ENCODE measurements around the gene PRR33. TPM values are rescaled to one million over a fixed set of nuclear protein-coding genes. Genes with fewer than 3 reads are reported as not detected.

Gene PRR33
- total and polyA plus RNA-seq, 2 donors (not counting 3 experiments of a cell fraction or from before 2014, with no cell fraction given) = not detected

DNA sequence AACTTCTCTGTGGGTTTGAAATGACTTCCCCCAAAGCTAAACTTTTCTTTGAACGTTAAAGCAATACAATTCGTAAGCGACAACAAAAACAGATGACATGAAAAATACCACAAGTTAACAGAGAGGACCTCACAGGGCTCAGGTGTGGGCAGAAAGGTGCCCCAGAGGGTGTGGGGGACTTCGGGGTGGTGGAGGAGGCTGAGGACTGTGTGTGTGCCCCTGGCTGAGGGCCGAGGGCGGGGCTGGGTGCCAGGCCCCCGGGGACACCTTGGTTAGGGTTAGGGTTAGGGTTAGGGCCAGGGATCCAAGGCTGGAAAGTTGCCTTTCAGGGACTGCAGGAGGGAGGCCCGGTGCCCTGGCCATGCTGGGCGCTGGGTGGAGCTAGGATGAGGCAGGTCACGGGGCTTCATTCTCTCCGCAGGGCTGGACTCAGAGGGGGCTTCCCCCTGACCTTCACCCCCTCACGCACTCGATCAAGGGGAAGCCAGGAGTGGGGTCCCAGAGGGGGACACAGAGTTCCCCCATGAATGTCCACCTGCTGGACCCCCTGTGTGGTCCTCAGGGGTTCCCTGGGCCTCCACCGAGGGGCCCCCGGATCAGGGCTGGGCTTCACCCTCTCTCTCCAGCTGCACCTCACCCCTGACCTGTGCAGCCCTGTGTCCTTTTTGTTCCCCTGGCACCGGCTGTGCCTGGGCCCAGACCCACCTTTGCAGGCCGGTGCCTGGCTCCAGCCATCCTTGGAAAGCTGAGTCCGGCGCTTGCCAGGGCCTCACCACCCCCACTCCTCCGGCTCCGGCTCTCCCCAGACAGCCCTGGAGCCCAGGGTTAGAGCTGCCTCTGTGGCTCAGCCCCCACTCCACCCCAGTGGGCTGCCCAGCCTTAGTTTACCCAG lies 45.9 kb downstream of the PRR33 start:
- no peaks in the 10 kb centered on the region for H3K79me2 ChIP-seq (ENCODE audit: control insufficient read depth, insufficient read depth, low read length)
- TF ChIP-seq, protein P1, sequence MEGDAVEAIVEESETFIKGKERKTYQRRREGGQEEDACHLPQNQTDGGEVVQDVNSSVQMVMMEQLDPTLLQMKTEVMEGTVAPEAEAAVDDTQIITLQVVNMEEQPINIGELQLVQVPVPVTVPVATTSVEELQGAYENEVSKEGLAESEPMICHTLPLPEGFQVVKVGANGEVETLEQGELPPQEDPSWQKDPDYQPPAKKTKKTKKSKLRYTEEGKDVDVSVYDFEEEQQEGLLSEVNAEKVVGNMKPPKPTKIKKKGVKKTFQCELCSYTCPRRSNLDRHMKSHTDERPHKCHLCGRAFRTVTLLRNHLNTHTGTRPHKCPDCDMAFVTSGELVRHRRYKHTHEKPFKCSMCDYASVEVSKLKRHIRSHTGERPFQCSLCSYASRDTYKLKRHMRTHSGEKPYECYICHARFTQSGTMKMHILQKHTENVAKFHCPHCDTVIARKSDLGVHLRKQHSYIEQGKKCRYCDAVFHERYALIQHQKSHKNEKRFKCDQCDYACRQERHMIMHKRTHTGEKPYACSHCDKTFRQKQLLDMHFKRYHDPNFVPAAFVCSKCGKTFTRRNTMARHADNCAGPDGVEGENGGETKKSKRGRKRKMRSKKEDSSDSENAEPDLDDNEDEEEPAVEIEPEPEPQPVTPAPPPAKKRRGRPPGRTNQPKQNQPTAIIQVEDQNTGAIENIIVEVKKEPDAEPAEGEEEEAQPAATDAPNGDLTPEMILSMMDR (IDR thresholded peaks at IDR 0.05; ENCODE audit: extremely low read depth in 1 of 2, insufficient read depth in 1 of 2, low read depth in 1 of 2, low read length in 2 of 2) = no peak
- TF ChIP-seq POLR2A (IDR thresholded peaks at IDR 0.05; ENCODE audit: low read depth, low read length) (no peak), MYC (IDR thresholded peaks at IDR 0.05; ENCODE audit: low read depth, low read length) (no peak), POLR2AphosphoS5 (IDR thresholded peaks at IDR 0.05; ENCODE audit: insufficient read depth, low read depth, low read length) (no peak), JUN (IDR thresholded peaks at IDR 0.05; ENCODE audit: borderline replicate concordance, insufficient read depth, insufficient read length, low read depth) (no peak), EZH2 (IDR thresholded peaks at IDR 0.05; ENCODE audit: borderline replicate concordance, low read depth, low read length, severe bottlenecking) (no peak), GATA2 (IDR thresholded peaks at IDR 0.05; ENCODE audit: insufficient read depth, insufficient read length, low read depth, low read length) (no peak), FOS (IDR thresholded peaks at IDR 0.05; ENCODE audit: borderline replicate concordance, insufficient read depth, low read length) (no peak)
- TF ChIP-seq, protein P2, sequence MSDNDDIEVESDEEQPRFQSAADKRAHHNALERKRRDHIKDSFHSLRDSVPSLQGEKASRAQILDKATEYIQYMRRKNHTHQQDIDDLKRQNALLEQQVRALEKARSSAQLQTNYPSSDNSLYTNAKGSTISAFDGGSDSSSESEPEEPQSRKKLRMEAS (IDR thresholded peaks at IDR 0.05; ENCODE audit: insufficient read depth, insufficient read length) = no peak
- H3K27ac ChIP-seq (ENCODE audit: insufficient read depth, low read depth, low read length) = no peak overlapping the region
- H3K9me3 ChIP-seq (replicated peaks; ENCODE audit: control insufficient read depth, insufficient read depth, low read length) = no peaks in the 10 kb centered on the region
- BruUV-seq (replicated peaks) = no TSS peak
- no peaks in the 10 kb centered on the region for H3K36me3 ChIP-seq (ENCODE audit: control insufficient read depth in 2 of 2, extremely low read depth in 1 of 2, insufficient read depth in 2 of 2, low read length in 2 of 2)
- H3K4me2 ChIP-seq (ENCODE audit: insufficient read depth, low read length) = no peak overlapping the region
- no peak for FAIRE-seq
- H2AFZ ChIP-seq (ENCODE audit: low read depth, low read length) = no peak overlapping the region
- no peaks in the 10 kb centered on the region for H4K20me1 ChIP-seq (replicated peaks; ENCODE audit: control insufficient read depth, extremely low read depth, insufficient read depth, low read length)
- H3K9me1 ChIP-seq (replicated peaks; ENCODE audit: control insufficient read depth, extremely low read depth, insufficient read depth, low read length) = no peaks in the 10 kb centered on the region
- dilution Hi-C loops (cut with MboI; ENCODE audit: extremely low pct_ligation_motif_present, low sequenced_read_pairs) = no loop called here
- H3K4me3 ChIP-seq (replicated peaks in 1 of 3; ENCODE audit: insufficient read depth in 1 of 3, low read depth in 1 of 3, low read length in 3 of 3) = no peak overlapping the region
- CTCF ChIA-PET = interaction anchor here (1.6 to 4.0 kb wide), 3 partner anchors 37 to 306 kb away, joined by 5 to 17 read pairs (median 15); no protein-coding TSS in a partner anchor
- no peak overlapping the region for H3K9ac ChIP-seq (replicated peaks; ENCODE audit: extremely low read depth, insufficient read depth, low read length)
- POLR2A ChIA-PET = no interaction called here
- no peaks in the 10 kb centered on the region for H3K4me1 ChIP-seq (ENCODE audit: control insufficient read depth, extremely low read depth, insufficient read depth, low read length)
- no peak for DNase-seq (ENCODE audit: low read depth, low spot score)
- H3K27me3 ChIP-seq (ENCODE audit: control insufficient read depth in 2 of 2, insufficient read depth in 2 of 2, low read length in 2 of 2) = no peaks in the 10 kb centered on the region
- intact Hi-C loops (cut with micrococcal nuclease) = no loop called here
